ENCODE data around the gene COPS8. TPM values are rescaled to one million over a fixed set of nuclear protein-coding genes. Genes with fewer than 3 reads are reported as not detected.
A peak's percentile ranks its signal among the peaks of the same experiment; 100 is the strongest.

COPS8 gene
- total and polyA plus RNA-seq, 7 donors = 24.7 to 95.6 (median 59.1) TPM

DNA sequence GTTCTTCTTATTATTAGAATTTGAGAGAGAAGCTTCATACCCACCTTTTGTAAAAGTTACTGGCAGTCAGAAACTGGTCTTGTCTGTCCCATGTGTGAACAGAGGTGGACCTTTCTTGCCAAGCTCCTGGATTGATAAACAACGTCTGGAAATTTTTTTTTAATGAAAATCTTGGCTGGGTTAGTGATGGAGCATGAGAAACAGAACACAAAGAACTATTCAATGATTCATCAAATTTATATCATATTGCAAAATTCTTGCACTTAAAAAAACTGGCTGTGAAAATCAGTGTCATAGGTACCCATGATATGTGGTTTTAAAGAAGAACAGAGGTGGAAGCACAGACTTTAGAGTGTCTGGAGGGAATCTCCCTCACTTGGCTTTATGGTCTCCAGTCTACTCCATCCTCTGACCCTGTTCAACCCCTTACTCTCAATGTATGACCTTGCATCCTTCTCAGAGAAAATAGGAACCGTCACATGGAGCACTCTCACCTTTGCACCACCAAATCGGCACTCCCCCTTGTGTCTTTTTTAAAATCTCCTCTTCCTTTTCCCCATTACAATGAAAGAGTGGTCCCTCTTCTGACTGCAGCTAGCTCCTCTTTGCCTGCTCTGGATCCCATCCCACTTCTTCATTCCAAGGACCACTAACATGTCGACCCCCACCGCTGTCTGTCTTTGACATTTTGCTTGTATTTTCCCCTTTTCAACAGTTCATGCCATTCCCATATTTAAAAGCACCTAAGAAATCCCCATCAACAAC lies 58.2 kb downstream of the COPS8 start:
- no peak overlapping the region for H3K4me3 ChIP-seq
- intact Hi-C loops (cut with DNase I) = no loop called here
- no peak for DNase-seq
- peaks cover 0 to 15% (median 11%) of the 10 kb centered on the region in 4 donors for H3K9me3 ChIP-seq
- TF ChIP-seq POLR2AphosphoS5 (IDR thresholded peaks at IDR 0.05) = peak in 3 of 4 donors; percentile 51 to 68 (median 61)
- no peak for TF ChIP-seq POLR2A (IDR thresholded peaks at IDR 0.05)
- peaks cover 0 to 12% (median 4%) of the 10 kb centered on the region in 4 donors for H3K4me1 ChIP-seq
- H3K36me3 ChIP-seq = no peaks in the 10 kb centered on the region
- H3K27me3 ChIP-seq = no peaks in the 10 kb centered on the region
- H3K27ac ChIP-seq = peak overlapping the region; percentile 47 to 69 (median 54)
- 77 to 79% methylated on average over 5 of the region's 5 CpGs for WGBS, 2 donors

DNA sequence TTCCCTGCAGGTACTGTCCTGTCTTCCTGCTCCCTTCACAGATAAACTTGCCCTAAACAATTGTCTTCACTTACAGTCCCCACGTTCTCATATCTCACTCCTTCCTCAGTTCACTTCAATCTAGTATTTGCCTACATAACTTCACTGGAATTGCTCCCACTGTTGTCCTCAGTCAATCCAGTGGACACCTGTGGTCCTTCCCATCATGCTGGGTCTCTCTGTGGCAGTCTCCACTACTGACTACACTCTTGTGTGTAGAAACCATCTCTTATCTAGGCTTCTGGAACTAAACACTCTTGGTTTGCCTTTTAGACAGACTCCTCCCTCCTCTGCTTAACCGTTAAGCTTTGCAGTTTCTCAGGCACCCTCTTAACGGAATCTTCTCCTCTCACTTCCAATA lies 58.8 kb downstream of the COPS8 start:
- peak overlapping the region in 3 of 4 donors; percentile 44 to 60 (median 47) for H3K27ac ChIP-seq
- H3K4me3 ChIP-seq = no peak overlapping the region
- TF ChIP-seq EP300 (IDR thresholded peaks at IDR 0.05) = no peak
- TF ChIP-seq, protein P1, sequence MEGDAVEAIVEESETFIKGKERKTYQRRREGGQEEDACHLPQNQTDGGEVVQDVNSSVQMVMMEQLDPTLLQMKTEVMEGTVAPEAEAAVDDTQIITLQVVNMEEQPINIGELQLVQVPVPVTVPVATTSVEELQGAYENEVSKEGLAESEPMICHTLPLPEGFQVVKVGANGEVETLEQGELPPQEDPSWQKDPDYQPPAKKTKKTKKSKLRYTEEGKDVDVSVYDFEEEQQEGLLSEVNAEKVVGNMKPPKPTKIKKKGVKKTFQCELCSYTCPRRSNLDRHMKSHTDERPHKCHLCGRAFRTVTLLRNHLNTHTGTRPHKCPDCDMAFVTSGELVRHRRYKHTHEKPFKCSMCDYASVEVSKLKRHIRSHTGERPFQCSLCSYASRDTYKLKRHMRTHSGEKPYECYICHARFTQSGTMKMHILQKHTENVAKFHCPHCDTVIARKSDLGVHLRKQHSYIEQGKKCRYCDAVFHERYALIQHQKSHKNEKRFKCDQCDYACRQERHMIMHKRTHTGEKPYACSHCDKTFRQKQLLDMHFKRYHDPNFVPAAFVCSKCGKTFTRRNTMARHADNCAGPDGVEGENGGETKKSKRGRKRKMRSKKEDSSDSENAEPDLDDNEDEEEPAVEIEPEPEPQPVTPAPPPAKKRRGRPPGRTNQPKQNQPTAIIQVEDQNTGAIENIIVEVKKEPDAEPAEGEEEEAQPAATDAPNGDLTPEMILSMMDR (IDR thresholded peaks at IDR 0.05) = no peak
- no peak for TF ChIP-seq POLR2A (IDR thresholded peaks at IDR 0.05)
- TF ChIP-seq POLR2AphosphoS5 (IDR thresholded peaks at IDR 0.05) = no peak
- no peak for DNase-seq
- no peaks in the 10 kb centered on the region for H3K27me3 ChIP-seq
- no peaks in the 10 kb centered on the region for H3K36me3 ChIP-seq
- peaks cover 0 to 15% (median 11%) of the 10 kb centered on the region in 4 donors for H3K9me3 ChIP-seq
- H3K4me1 ChIP-seq = peaks cover 0 to 12% (median 4%) of the 10 kb centered on the region in 4 donors
- WGBS, 2 donors = 78 to 82% methylated on average over 3 of the region's 3 CpGs
- intact Hi-C loops (cut with DNase I) = no loop called here

DNA sequence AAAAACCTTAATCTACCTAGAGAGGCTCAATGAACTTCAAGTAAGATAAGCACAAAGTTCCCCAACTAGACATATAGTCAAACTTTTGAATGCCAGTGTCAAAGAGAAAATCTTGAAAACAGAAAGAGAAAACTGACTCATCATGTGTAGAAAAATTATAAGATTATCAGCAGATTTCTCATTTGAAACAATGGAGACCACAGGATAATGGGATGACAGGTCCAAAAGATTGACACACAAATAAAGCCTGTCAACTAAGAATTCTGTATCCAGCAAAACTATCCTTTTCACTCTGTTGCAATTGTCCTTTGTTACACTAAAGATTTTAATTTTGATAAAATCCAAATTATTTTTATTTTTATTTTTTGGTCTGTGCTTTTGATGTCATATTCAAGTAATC lies 61.6 kb downstream of the COPS8 start:
- Histone ChIP-seq H3K36me3 (no peaks in the 10 kb centered on the region), H3K4me1 (peaks cover 0 to 12% (median 4%) of the 10 kb centered on the region in 4 donors), H3K9me3 (peaks cover 0 to 15% (median 11%) of the 10 kb centered on the region in 4 donors), H3K27me3 (no peaks in the 10 kb centered on the region), H3K4me3 (no peak overlapping the region), H3K27ac (no peak overlapping the region)
- TF ChIP-seq, protein P1 (IDR thresholded peaks at IDR 0.05) = no peak
- no peak for DNase-seq
- intact Hi-C loops (cut with DNase I) = no loop called here

DNA sequence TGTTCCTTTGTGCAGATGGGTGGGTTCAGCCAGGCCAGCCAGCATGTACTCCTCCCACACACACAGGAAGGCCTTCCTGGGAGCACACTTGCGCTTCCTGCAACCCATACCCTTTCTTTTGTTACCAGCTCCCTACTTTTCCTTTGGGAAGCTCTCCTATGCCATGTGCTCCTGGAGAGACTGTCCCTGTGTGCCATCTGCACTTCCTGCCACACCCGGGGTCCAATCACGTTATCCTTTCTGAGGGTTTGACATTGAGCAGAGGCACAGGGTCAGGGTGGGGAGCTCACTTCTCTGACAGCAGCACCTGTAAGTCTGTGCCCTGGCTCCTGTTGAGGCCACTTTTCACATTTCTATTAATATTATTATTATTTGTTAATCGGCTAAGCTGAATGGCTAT lies 62.9 kb downstream of the COPS8 start:
- no peaks in the 10 kb centered on the region for H3K27me3 ChIP-seq
- no peaks in the 10 kb centered on the region for H3K36me3 ChIP-seq
- intact Hi-C loops (cut with DNase I) = no loop called here
- H3K4me3 ChIP-seq = no peak overlapping the region
- TF ChIP-seq, protein P1 (IDR thresholded peaks at IDR 0.05) = no peak
- TF ChIP-seq EP300 (IDR thresholded peaks at IDR 0.05) (no peak), POLR2AphosphoS5 (IDR thresholded peaks at IDR 0.05) (no peak), POLR2A (IDR thresholded peaks at IDR 0.05) (no peak)
- H3K9me3 ChIP-seq = peaks cover 0 to 15% (median 11%) of the 10 kb centered on the region in 4 donors
- DNase-seq = no peak
- 86 to 87% methylated on average over 4 of the region's 4 CpGs for WGBS, 2 donors
- H3K4me1 ChIP-seq = peaks cover 0 to 8% (median 4%) of the 10 kb centered on the region in 4 donors
- no peak overlapping the region for H3K27ac ChIP-seq

DNA sequence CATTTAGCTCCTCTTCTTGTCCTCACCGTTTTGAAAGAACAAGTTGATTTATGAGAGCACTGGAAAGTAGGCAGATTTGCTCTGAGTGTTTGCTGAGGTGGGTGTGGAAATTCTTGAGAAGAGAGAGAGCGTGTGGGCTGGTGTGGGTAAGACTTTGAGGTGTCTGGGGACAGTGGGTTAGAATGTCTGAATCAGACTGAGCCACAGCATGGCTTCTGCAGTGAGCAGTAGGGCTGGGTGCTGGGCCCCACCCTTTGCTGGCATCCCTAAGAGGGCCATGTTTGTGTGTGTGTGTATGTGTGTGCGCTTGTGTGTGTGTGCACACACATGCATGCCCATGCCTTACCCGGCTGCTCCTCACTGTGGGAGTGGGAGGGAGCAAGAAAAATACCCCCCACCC lies 63.7 kb downstream of the COPS8 start:
- Histone ChIP-seq H3K9me3 (peaks cover 0 to 15% (median 11%) of the 10 kb centered on the region in 4 donors), H3K4me3 (no peak overlapping the region), H3K36me3 (no peaks in the 10 kb centered on the region), H3K27ac (no peak overlapping the region), H3K4me1 (peaks cover 0 to 4% (median 2%) of the 10 kb centered on the region in 4 donors), H3K27me3 (no peaks in the 10 kb centered on the region)
- WGBS, 2 donors = 57 to 65% methylated on average over 4 of the region's 4 CpGs
- TF ChIP-seq, protein P1 (IDR thresholded peaks at IDR 0.05) = no peak
- no peak for TF ChIP-seq POLR2AphosphoS5 (IDR thresholded peaks at IDR 0.05)
- TF ChIP-seq EP300 (IDR thresholded peaks at IDR 0.05) = no peak
- TF ChIP-seq POLR2A (IDR thresholded peaks at IDR 0.05) = no peak
- intact Hi-C loops (cut with DNase I) = no loop called here
- no peak for DNase-seq

Measured in sigmoid colon (tissue), 7 donors.